A673 (cell line): ENCODE data around the gene RAB3GAP2. TPM values are rescaled to one million over a fixed set of nuclear protein-coding genes. Genes with fewer than 3 reads are reported as not detected.
A peak's percentile ranks its signal among the peaks of the same experiment; 100 is the strongest.

Source experiments
- BruUV-seq: library from RNA; stranded (reverse); fragments of 400-500 nt; replicated peaks from 2 replicates; lab custom pipeline; 2021; lab: Mats Ljungman, UMichigan
- CTCF ChIA-PET: fragments of 300-600 bp; sonication (Branson Sonifier 250); formaldehyde crosslinking; loops from one replicate; lab custom pipeline; 2022; ENCODE audit warnings: antibody characterized with exemption; lab: Charles Lee
- POLR2A ChIA-PET: fragments of 300-600 bp; sonication (Branson Sonifier 250); formaldehyde crosslinking; loops from one replicate; lab custom pipeline; 2022; ENCODE audit warnings: antibody characterized with exemption; ENCODE audit not compliant: low non-redundant PET; lab: Charles Lee
- DNase-seq: peaks from one replicate; pipeline ENCODE4 v3.0.0-alpha.2; 2015; ENCODE audit warnings: low spot score
- H3K27ac ChIP-seq: fragments of 200-600 bp; sonication (generic); 2 replicates; pipeline ENCODE4 v1.5.1; 2016; ENCODE audit warnings: mixed run types, low read depth, mild to moderate bottlenecking, mixed read lengths, antibody characterized with exemption, low read length; ENCODE audit not compliant: poor library complexity, severe bottlenecking
- H3K27me3 ChIP-seq: fragments of 200-600 bp; sonication (generic); replicated peaks from 2 replicates; pipeline ENCODE4 v1.6.1; 2017; ENCODE audit warnings: mixed run types, low read depth, mild to moderate bottlenecking, mixed read lengths, antibody characterized with exemption, low read length; ENCODE audit not compliant: insufficient read depth, poor library complexity
- H3K36me3 ChIP-seq: fragments of 200-600 bp; sonication (generic); 2 replicates; pipeline ENCODE4 v1.6.1; 2016; ENCODE audit warnings: mixed run types, mild to moderate bottlenecking, mixed read lengths, antibody characterized with exemption, low read length; ENCODE audit not compliant: insufficient read depth, poor library complexity, severe bottlenecking
- H3K4me1 ChIP-seq: fragments of 200-600 bp; sonication (generic); 2 replicates; pipeline ENCODE4 v1.6.1; 2017; ENCODE audit warnings: mixed run types, mild to moderate bottlenecking, mixed read lengths, antibody characterized with exemption, low read length; ENCODE audit not compliant: insufficient read depth, poor library complexity, severe bottlenecking
- H3K4me3 ChIP-seq: fragments of 200-600 bp; sonication (generic); 2 replicates; pipeline ENCODE4 v1.5.1; 2016; ENCODE audit warnings: low read depth, mixed run types, mild to moderate bottlenecking, mixed read lengths, low read length; ENCODE audit not compliant: poor library complexity, severe bottlenecking
- H3K9me3 ChIP-seq: fragments of 200-600 bp; sonication (generic); 2 replicates; pipeline ENCODE4 v1.6.1; 2016; ENCODE audit warnings: mixed run types, low read depth, mild to moderate bottlenecking, mixed read lengths, antibody characterized with exemption, low read length; ENCODE audit not compliant: poor library complexity, severe bottlenecking
- EZH2 ChIP-seq: fragments of 200-600 bp; sonication (generic); IDR thresholded peaks from 2 replicates; pipeline ENCODE4 v1.6.1; 2017; ENCODE audit warnings: borderline replicate concordance, low read depth, mild to moderate bottlenecking, mixed read lengths, antibody characterized with exemption, low read length; ENCODE audit not compliant: poor library complexity, severe bottlenecking
- intact Hi-C: fragments of 100-400 bp; cut with micrococcal nuclease; formaldehyde crosslinking; loops from one replicate; pipeline ENCODE4 v1.10.0; 2022; ENCODE audit not compliant: unreplicated experiment
- total RNA-seq: library from RNA; stranded (reverse); gene quantifications from 2 replicates; pipeline ENCODE4 v1.2.3, GENCODE V29; 2021
- TF ChIP-seq, protein P1 (sequence below): fragments of 300-800, 200-600 bp; sonication (generic); conservative IDR thresholded peaks from 2 replicates; pipeline ENCODE4 v1.5.1; 2017; ENCODE audit warnings: low read depth, mild to moderate bottlenecking, antibody characterized with exemption, low read length, moderate library complexity, mixed read lengths

Gene RAB3GAP2
- total RNA-seq, 1 experiment from 2014 or later = 43.8 TPM

GRCh38 chr1:220153147-220153546 lies 119.1 kb downstream of the RAB3GAP2 start:
- BruUV-seq = no TSS peak

DNA sequence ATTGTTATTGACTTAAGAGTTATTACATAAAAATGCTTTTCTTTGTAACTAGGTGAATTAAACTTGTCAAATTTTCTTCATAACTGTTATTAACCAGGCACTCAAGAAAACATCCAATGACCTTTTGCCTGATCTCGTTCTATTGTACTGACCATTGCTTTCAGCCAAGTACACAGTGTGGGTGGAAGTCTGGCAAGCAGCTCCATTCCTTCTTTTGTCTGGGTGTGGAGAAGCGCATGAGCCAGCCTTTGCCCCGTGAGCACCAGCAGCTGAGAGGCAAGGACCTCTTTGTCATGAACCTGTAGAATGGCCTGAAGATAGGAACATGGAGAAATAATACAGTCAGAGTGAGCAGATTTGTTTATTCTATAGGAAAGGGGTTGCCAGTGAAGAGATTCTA lies 120.8 kb downstream of the RAB3GAP2 start:
- TF ChIP-seq, protein P1, sequence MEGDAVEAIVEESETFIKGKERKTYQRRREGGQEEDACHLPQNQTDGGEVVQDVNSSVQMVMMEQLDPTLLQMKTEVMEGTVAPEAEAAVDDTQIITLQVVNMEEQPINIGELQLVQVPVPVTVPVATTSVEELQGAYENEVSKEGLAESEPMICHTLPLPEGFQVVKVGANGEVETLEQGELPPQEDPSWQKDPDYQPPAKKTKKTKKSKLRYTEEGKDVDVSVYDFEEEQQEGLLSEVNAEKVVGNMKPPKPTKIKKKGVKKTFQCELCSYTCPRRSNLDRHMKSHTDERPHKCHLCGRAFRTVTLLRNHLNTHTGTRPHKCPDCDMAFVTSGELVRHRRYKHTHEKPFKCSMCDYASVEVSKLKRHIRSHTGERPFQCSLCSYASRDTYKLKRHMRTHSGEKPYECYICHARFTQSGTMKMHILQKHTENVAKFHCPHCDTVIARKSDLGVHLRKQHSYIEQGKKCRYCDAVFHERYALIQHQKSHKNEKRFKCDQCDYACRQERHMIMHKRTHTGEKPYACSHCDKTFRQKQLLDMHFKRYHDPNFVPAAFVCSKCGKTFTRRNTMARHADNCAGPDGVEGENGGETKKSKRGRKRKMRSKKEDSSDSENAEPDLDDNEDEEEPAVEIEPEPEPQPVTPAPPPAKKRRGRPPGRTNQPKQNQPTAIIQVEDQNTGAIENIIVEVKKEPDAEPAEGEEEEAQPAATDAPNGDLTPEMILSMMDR = no peak
- no peak for TF ChIP-seq EZH2
- H3K27me3 ChIP-seq = no peaks in the 10 kb centered on the region
- H3K4me3 ChIP-seq = no peak overlapping the region
- no peak for DNase-seq
- no peaks in the 10 kb centered on the region for H3K4me1 ChIP-seq
- no peaks in the 10 kb centered on the region for H3K9me3 ChIP-seq
- intact Hi-C loops = no loop called here
- ChIA-PET POLR2A (no interaction called here), CTCF (no interaction called here)
- H3K36me3 ChIP-seq = peaks cover 42% of the 10 kb centered on the region
- BruUV-seq = no TSS peak
- no peak overlapping the region for H3K27ac ChIP-seq

More at GRCh38 chr1:220153147-220153546, 119.1 kb downstream of the RAB3GAP2 start:
- ChIA-PET POLR2A (no interaction called here), CTCF (no interaction called here)
- H3K27me3 ChIP-seq = no peaks in the 10 kb centered on the region
- H3K36me3 ChIP-seq = peaks cover 33% of the 10 kb centered on the region
- no peak overlapping the region for H3K4me3 ChIP-seq
- intact Hi-C loops = no loop called here
- TF ChIP-seq EZH2 = no peak
- TF ChIP-seq, protein P1 = no peak
- no peak for DNase-seq
- no peaks in the 10 kb centered on the region for H3K4me1 ChIP-seq
- H3K27ac ChIP-seq = no peak overlapping the region
- H3K9me3 ChIP-seq = no peaks in the 10 kb centered on the region

- intact Hi-C loops = no loop called here
- no TSS peak for BruUV-seq
- peaks cover 46% of the 10 kb centered on the region for H3K36me3 ChIP-seq
- H3K9me3 ChIP-seq = no peaks in the 10 kb centered on the region
- no peak overlapping the region for H3K4me3 ChIP-seq
- DNase-seq = no peak
- TF ChIP-seq EZH2 = no peak
- TF ChIP-seq, protein P1 = no peak
- H3K27me3 ChIP-seq = no peaks in the 10 kb centered on the region
- peak overlapping the region; percentile 29 for H3K27ac ChIP-seq
- H3K4me1 ChIP-seq = no peaks in the 10 kb centered on the region
- POLR2A ChIA-PET = no interaction called here
- CTCF ChIA-PET = no interaction called here
Observed at GRCh38 chr1:220149742-220150141, 122.5 kb downstream of the RAB3GAP2 start.
